Mucosa of descending colon (tissue), 3 donors: Measurements from ENCODE around the gene NCOA5. TPM values are rescaled to one million over a fixed set of nuclear protein-coding genes. Genes with fewer than 3 reads are reported as not detected.
A peak's percentile ranks its signal among the peaks of the same experiment; 100 is the strongest.

Experiments used
- ATAC-seq: fragments of 200-7000 bp; cut with Tn5 transposase; one replicate; pipeline ENCODE4 v1.9.1; 2020; ENCODE audit warnings: mild to moderate bottlenecking, moderate library complexity
- DNase-seq, 3 donors: peaks; one replicate each; pipeline ENCODE4 v3.0.0-alpha.2; 2020
- H3K36me3 ChIP-seq: fragments of 200-600 bp; one replicate; pipeline ENCODE4 v1.8.0; 2021; ENCODE audit warnings: low read depth, mild to moderate bottlenecking
- H3K4me1 ChIP-seq: fragments of 200-600 bp; one replicate; pipeline ENCODE4 v1.8.0; 2021; ENCODE audit warnings: low read depth, mild to moderate bottlenecking
- H3K4me3 ChIP-seq: fragments of 200-600 bp; one replicate; pipeline ENCODE4 v1.8.0; 2021; ENCODE audit warnings: mild to moderate bottlenecking
- H3K9me3 ChIP-seq: fragments of 200-600 bp; one replicate; pipeline ENCODE4 v1.8.0; 2021; ENCODE audit warnings: mild to moderate bottlenecking
- CTCF ChIP-seq: fragments of 200-600 bp; IDR thresholded peaks from one replicate; pipeline ENCODE4 v1.8.0; 2022; ENCODE audit warnings: antibody characterized with exemption, mild to moderate bottlenecking
- intact Hi-C, 2 donors: fragments of 100-400 bp; cut with DNase I in 1 of 2; cut with micrococcal nuclease in 1 of 2; formaldehyde crosslinking; loops; one replicate each; pipeline versions ENCODE4 v1.11.0 to v1.11.1; 2022; cut with DNase I, micrococcal nuclease
- total RNA-seq, 3 donors: library from RNA; stranded (reverse); fragmentation: NEBNext Ultra II Directional in 2 of 3; extraction: Animal tissue kit (Norgen Biotek cat#: 25700) in 2 of 3; gene quantifications; one replicate each; pipeline versions ENCODE4 v1.2.1 to v1.2.4, GENCODE V29; 2021 to 2023
- donor health status: DM: no; HTN: no; CAD: no; lungs with moderate emphysema.
- donor health status: DM: no; HTN: no; CAD: no.
- donor health status: DM: no; HTN: yes; CAD: no.

The NCOA5 gene
- total RNA-seq, 3 donors from 2014 or later: 23.7 to 36.6 (median 24.2) TPM

DNA sequence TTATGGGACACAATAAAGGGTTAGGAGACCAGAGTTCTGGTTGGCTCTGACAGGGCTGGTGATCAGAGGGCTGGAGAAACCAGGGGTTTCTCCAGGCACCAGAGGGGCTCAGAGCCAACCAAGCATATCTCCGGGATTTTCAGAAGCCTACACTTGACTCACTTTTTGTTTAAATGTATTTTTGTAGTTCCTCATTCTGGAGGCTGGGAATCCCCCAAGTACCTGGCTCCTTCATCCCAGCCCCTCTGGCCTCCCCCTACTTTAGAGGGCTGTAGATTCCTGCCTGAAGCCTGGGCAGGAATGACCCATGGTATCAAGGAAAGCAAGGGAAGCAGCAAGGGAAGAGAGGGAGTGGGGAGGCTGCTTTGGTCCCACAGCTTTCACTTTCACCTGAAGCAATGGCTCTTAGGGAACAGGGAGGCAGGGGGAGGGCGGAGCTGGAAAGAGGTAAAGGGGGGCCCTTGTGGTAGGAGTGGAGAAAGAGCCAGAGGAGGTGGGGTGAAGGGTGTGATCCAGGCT is 29.3 kb upstream of the NCOA5 start:
- intact Hi-C loops: no loop called here
- Histone ChIP-seq H3K4me3 (no peak overlapping the region), H3K36me3 (no peaks in the 10 kb centered on the region), H3K4me1 (peaks cover 3% of the 10 kb centered on the region), H3K9me3 (no peaks in the 10 kb centered on the region)
- no peak for TF ChIP-seq CTCF
- DNase-seq (no peak), ATAC-seq (no peak)

- DNase-seq (peak; percentile 25 to 67 (median 41)), ATAC-seq (peak; percentile 66)
- Histone ChIP-seq H3K36me3 (no peaks in the 10 kb centered on the region), H3K9me3 (no peaks in the 10 kb centered on the region), H3K4me3 (no peak overlapping the region), H3K4me1 (peaks cover 3% of the 10 kb centered on the region)
- no peak for TF ChIP-seq CTCF
- intact Hi-C loops: no loop called here
These were observed 28.8 kb upstream of the NCOA5 start for GRCh38 chr20:46118481-46119020.

DNA sequence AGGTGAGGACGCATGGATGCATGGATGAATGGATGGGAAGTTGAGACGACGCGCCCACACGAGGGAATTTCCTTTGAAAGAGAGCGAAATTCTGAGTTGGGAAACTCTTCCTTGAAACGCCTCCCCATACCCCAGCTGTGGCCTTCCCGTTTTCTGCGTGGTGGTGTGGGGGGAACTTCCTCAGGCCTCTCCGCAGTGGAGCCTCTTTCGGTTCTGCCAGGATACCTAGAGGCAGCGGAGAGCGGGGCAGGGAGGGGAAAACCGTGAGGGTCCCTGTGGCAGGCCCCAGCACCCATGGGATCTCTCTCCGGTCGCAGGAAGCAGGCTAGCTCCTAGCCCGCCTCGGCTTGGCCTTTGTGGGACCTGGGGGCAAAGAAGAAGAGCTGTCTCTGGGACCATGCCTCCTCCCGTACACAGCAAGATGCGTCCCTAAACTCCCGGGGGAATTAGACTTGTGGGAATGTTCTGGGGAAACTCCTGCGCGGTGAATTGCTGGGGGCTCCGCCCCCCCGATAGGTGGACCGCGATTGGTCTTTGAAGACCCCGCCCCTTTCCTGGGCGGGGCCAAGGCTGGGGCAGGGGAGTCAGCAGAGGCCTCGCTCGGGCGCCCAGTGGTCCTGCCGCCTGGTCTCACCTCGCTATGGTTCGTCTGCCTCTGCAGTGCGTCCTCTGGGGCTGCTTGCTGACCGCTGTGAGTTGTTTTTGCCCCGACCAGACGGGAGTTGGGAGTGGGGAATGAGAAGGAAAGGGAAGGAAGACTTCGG is 28.1 kb upstream of the NCOA5 start, which contains the start of gene CD40:
TSS of gene CD40 (plus strand) at position 611 of the 764 bp plus-strand sequence. CDS start at position 641, 30 bp downstream.
- TF ChIP-seq CTCF: no peak
- peak; percentile 94 for ATAC-seq
- H3K4me1 ChIP-seq: peaks cover 3% of the 10 kb centered on the region

GRCh38 chr20:46114449-46114848 is 24.7 kb upstream of the NCOA5 start:
- ATAC-seq (no peak), DNase-seq (no peak)
- no peaks in the 10 kb centered on the region for H3K9me3 ChIP-seq
- no peaks in the 10 kb centered on the region for H3K36me3 ChIP-seq
- no peak overlapping the region for H3K4me3 ChIP-seq
- TF ChIP-seq CTCF: no peak
- intact Hi-C loops: no loop called here
- peaks cover 3% of the 10 kb centered on the region for H3K4me1 ChIP-seq

More for the DNA sequence above, 28.1 kb upstream of the NCOA5 start, which contains the start of gene CD40:
- Histone ChIP-seq H3K4me3 (no peak within 1 kb of the TSS), H3K36me3 (no peaks in the 10 kb centered on the region), H3K9me3 (no peaks in the 10 kb centered on the region)
- intact Hi-C loops: no loop called here
- DNase-seq: peak; percentile 81 to 89 (median 83)

DNA sequence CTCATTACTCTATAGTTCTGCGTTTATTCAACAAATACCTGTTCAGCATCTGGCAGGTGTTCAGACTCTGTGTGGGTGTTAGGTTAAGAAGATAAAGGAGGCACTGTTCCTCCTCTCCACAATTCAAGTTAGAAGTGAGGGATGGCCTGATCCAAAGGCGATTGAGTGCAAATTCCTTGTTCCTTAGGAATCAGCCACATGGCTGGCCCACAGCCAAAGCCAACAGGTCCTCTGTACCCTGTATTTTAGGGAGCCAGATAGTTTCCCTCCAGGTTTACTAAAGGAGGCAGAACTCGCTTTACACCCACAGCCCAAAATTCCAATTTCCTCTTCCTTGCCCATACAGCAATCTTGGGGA is 23.3 kb upstream of the NCOA5 start:
- intact Hi-C loops: no loop called here
- Histone ChIP-seq H3K36me3 (no peaks in the 10 kb centered on the region), H3K4me3 (no peak overlapping the region), H3K9me3 (no peaks in the 10 kb centered on the region), H3K4me1 (peaks cover 3% of the 10 kb centered on the region)
- ATAC-seq: no peak
- no peak for TF ChIP-seq CTCF
- DNase-seq: no peak
